OCI-LY7 (cell line): ENCODE measurements around the gene TOLLIP. TPM values are rescaled to one million over a fixed set of nuclear protein-coding genes. Genes with fewer than 3 reads are reported as not detected.

Experiments
- BruUV-seq: library from RNA; stranded (reverse); fragments of 400-500 nt; replicated peaks from 2 replicates; lab custom pipeline; 2021; lab: Mats Ljungman, UMichigan
- CTCF ChIA-PET: fragments of 300-600 bp; sonication (Branson Sonifier 250); formaldehyde crosslinking; loops from one replicate; lab custom pipeline; 2022; ENCODE audit warnings: antibody characterized with exemption; ENCODE audit not compliant: unreplicated experiment; lab: Charles Lee
- POLR2A ChIA-PET: fragments of 300-600 bp; sonication (Branson Sonifier 250); formaldehyde crosslinking; loops from one replicate; lab custom pipeline; 2022; ENCODE audit warnings: antibody characterized with exemption; lab: Charles Lee
- DNase-seq: peaks from one replicate; pipeline ENCODE4 v3.0.0-alpha.2; 2015; ENCODE audit warnings: low spot score
- H2AFZ ChIP-seq: fragments of 200-600 bp; sonication (generic), shearing (Covaris generic); 2 replicates; pipeline ENCODE4 v1.6.1; 2014; ENCODE audit warnings: mild to moderate bottlenecking, antibody characterized with exemption, low read length, moderate library complexity
- H3K27ac ChIP-seq: fragments of 200-600 bp; sonication (generic); 2 replicates; pipeline ENCODE4 v1.5.1; 2014; ENCODE audit warnings: mixed run types, low read depth, mild to moderate bottlenecking, moderate library complexity, low read length, inconsistent platforms; ENCODE audit not compliant: poor library complexity, severe bottlenecking
- H3K36me3 ChIP-seq: fragments of 200-600 bp; sonication (generic); 2 replicates; pipeline ENCODE4 v1.6.1; 2014; ENCODE audit warnings: mild to moderate bottlenecking, antibody characterized with exemption, low read length, moderate library complexity, mixed read lengths; ENCODE audit not compliant: insufficient read depth
- H3K4me1 ChIP-seq: fragments of 200-600 bp; sonication (generic); 2 replicates; pipeline ENCODE4 v1.5.1; 2014; ENCODE audit warnings: mild to moderate bottlenecking, low read length; ENCODE audit not compliant: insufficient read depth, poor library complexity, severe bottlenecking
- H3K4me2 ChIP-seq: fragments of 200-600 bp; sonication (generic); 2 replicates; pipeline ENCODE4 v1.6.1; 2014; ENCODE audit warnings: mild to moderate bottlenecking, low read length
- H3K4me3 ChIP-seq: fragments of 200-600 bp; sonication (generic); 2 replicates; pipeline ENCODE4 v1.5.1; 2014; ENCODE audit warnings: mild to moderate bottlenecking, low read depth, low read length; ENCODE audit not compliant: poor library complexity, severe bottlenecking
- H3K79me2 ChIP-seq: fragments of 200-600 bp; sonication (generic); 2 replicates; pipeline ENCODE4 v1.6.1; 2016; ENCODE audit warnings: low read depth, mild to moderate bottlenecking, low read length, moderate library complexity, mixed read lengths; ENCODE audit not compliant: insufficient read depth
- H3K9me2 ChIP-seq: fragments of 200-600 bp; sonication (generic); 2 replicates; pipeline ENCODE4 v1.6.1; 2016; ENCODE audit warnings: mild to moderate bottlenecking, low read length, mixed read lengths; ENCODE audit not compliant: insufficient read depth
- H3K9me3 ChIP-seq: fragments of 200-600 bp; sonication (generic); 2 replicates; pipeline ENCODE4 v1.6.1; 2014; ENCODE audit warnings: mild to moderate bottlenecking, mixed run types, low read length, mixed read lengths
- H4K20me1 ChIP-seq: fragments of 200-600 bp; sonication (generic); 2 replicates; pipeline ENCODE4 v1.6.1; 2014; ENCODE audit warnings: mild to moderate bottlenecking, antibody characterized with exemption, low read length, moderate library complexity, mixed read lengths; ENCODE audit not compliant: insufficient read depth
- CTCF ChIP-seq: fragments of 200-600 bp; sonication (generic); conservative IDR thresholded peaks from 2 replicates; pipeline ENCODE4 v1.5.1; 2014; ENCODE audit warnings: mild to moderate bottlenecking, antibody characterized with exemption, low read length, moderate library complexity, mixed read lengths
- EZH2phosphoT487 ChIP-seq: fragments of 200-600 bp; sonication (generic); IDR thresholded peaks from 2 replicates; pipeline ENCODE4 v1.6.1; 2018; ENCODE audit warnings: low read depth, borderline replicate concordance, mild to moderate bottlenecking, mixed run types, antibody characterized with exemption, low read length, moderate library complexity, mixed read lengths
- intact Hi-C: fragments of 100-400 bp; cut with micrococcal nuclease; formaldehyde crosslinking; loops from one replicate; pipeline ENCODE4 v1.10.0; 2022; ENCODE audit not compliant: unreplicated experiment
- total RNA-seq, 2 experiments: library from RNA; depleted of rRNA in 1 of 2; stranded (reverse); fragments of >200 nt in 1 of 2; shearing (Covaris generic) in 1 of 2; gene quantifications; 2 replicates each; pipeline ENCODE4 v1.2.3, GENCODE V29; 2014 to 2022

Gene TOLLIP
- total RNA-seq, 2 experiments from 2014 or later = 15.9 to 37.1 TPM

- Histone ChIP-seq H3K9me3 (0 out of 2 replicates have a peak, but pooled peaks cover 5% of the 10 kb centered on the region), H3K4me2 (no peak overlapping the region), H3K9me2 (no peaks in the 10 kb centered on the region), H4K20me1 (no peaks in the 10 kb centered on the region), H3K27ac (no peak overlapping the region), H3K4me3 (no peak overlapping the region), H3K36me3 (no peaks in the 10 kb centered on the region), H2AFZ (no peak overlapping the region), H3K4me1 (peaks cover 5% of the 10 kb centered on the region), H3K79me2 (no peaks in the 10 kb centered on the region)
- TF ChIP-seq EZH2phosphoT487 (no peak), CTCF (no peak)
- ChIA-PET CTCF (no interaction called here), POLR2A (no interaction called here)
- intact Hi-C loops = no loop called here
- no TSS peak for BruUV-seq
- DNase-seq = no peak
These were observed 21.0 kb upstream of the TOLLIP start for GRCh38 chr11:1330473-1330872.

GRCh38 chr11:1327064-1327460 lies 17.6 kb upstream of the TOLLIP start:
- intact Hi-C loops = no loop called here
- POLR2A ChIA-PET = no interaction called here
- BruUV-seq = no TSS peak

More at GRCh38 chr11:1327064-1327460, 17.6 kb upstream of the TOLLIP start:
- CTCF ChIA-PET = no interaction called here
- Histone ChIP-seq H3K36me3 (no peaks in the 10 kb centered on the region), H3K79me2 (no peaks in the 10 kb centered on the region), H3K4me1 (peaks cover 7% of the 10 kb centered on the region), H3K9me2 (no peaks in the 10 kb centered on the region), H3K9me3 (0 out of 2 replicates have a peak, but pooled peaks cover 5% of the 10 kb centered on the region), H3K27ac (no peak overlapping the region), H3K4me2 (no peak overlapping the region), H2AFZ (no peak overlapping the region), H3K4me3 (no peak overlapping the region), H4K20me1 (no peaks in the 10 kb centered on the region)
- TF ChIP-seq EZH2phosphoT487 (no peak), CTCF (no peak)
- no peak for DNase-seq
